Stimulated activated CD8-positive, alpha-beta memory T cell treated with anti-CD3 and anti-CD28 coated beads, Interleukin-2, amount 100 ng/mL, for 48 hours (primary cell): ENCODE results near the gene WDR64.

ENCODE experiments used
- DNase-seq, 2 donors: peaks; one replicate each; pipeline ENCODE4 v3.0.0-alpha.2; 2020; ENCODE audit warnings: low read depth in 2 of 2

The WDR64 gene

DNA sequence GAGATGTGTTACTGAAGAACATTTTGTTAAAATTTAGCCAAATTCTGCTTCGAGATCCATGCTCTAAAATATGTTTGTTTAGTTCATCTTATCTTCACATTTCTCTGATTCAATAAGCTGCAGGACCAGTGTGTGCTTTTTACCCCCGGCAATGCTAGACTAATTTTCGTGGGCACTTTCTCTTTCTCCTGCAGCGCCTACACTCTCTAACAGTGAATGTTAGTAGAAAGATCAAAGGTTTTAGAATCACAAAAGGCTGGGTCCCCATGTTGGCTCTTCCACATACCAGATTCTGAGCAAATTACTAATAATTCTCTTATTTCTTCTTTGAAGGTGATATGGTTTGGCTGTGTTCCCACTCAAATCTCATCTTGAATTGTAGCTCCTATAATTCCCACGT, 20.4 kb upstream of the WDR64 start:
- no peak for DNase-seq

- no peak for DNase-seq
Observed at GRCh38 chr1:241632987-241633386, 19.1 kb upstream of the WDR64 start.

- DNase-seq, result no peak
Observed at GRCh38 chr1:241635556-241636152, 16.4 kb upstream of the WDR64 start.

DNA sequence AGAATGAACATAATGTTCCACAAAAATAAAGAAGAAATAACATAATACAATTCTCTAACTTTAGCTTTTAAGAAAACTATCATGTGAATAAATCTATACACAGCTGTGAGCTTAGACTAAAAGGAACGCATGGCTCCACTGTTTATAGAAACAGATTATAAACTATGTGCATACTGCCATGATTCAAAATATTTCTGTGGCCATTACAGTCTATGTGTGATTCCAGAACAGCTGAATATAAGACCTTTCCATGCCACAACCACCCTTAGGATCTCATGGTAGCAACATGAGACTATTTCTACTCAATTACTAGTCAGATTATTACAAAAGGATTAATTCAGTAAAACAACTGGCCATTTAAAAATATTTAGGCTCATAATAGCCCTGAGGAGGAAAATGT, 15.8 kb upstream of the WDR64 start:
- DNase-seq, result no peak

GRCh38 chr1:241637046-241637590, 15.0 kb upstream of the WDR64 start:
- no peak for DNase-seq

GRCh38 chr1:241637604-241638003, 14.5 kb upstream of the WDR64 start:
- no peak for DNase-seq

DNA sequence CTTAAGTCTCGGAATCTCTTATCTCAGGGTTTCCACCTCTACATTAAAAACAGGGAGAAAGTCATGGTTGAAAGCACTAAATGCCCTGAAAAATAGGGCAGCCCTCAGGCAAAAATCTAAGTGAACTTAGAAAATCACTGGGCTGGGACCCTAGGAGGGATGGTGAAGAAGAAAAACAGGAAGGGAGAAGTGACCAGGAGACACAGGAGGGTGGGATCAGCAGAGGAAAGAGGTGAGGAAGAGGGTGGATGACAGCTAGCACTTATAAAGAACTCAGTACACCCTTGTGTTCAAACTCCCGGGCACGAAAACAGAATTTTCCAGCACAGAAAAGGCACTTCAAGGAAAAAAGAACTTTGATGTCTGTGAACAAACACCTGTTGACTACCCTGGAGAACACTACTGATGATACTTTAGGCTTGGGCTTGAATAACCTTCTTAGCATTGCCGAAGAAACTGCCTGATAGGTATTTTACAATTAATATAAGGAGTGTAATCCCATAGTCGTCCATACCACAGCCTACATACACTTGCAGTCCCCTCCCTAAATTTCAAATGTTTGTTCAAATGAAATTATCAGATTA, 13.9 kb upstream of the WDR64 start:
- DNase-seq, result no peak

DNA sequence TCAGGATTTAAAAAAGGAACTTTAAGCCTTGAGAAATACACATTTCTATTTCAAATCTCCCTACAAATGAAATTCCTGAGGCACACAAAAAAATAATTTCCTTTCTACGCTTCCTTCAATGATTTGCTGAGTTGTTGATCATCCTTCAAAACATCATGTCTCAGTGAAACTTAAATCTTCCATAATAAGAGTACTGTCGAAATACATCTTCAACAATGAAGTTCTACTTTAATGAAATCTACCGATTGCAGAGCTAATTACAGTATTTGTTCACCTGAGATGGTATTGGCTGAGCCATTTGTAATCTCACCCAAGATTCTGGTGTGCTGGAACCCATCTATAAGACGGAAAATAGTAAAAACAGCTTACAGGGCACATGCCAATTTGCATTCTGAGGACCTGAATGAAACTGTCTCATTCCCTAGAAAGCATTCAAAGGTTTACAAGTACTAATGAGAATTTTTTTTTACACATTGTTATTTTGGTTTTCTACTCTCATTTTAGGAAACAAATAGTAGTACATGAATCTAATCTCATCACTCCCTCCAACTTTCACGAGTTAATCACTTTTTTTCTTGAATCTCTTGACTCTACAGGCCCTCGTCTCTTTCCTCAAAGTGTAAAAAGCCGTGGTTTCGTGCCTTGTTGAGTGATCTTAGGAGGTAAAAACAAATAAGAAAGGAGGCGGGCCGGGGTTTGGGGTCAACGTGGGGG, 13.0 kb upstream of the WDR64 start:
- no peak for DNase-seq

GRCh38 chr1:241639623-241640148, 12.4 kb upstream of the WDR64 start:
- DNase-seq, result peak; percentile 8 to 20

GRCh38 chr1:241640149-241640866, 11.8 kb upstream of the WDR64 start, which contains the start of the genes CHML and OPN3:
CHML (minus strand) TSS chr1:241640369; CDS start chr1:241635766, 4,603 bp downstream.
OPN3 (minus strand) TSS chr1:241640369; CDS start chr1:241640254, 115 bp downstream.
- peak; percentile 88 to 97 for DNase-seq

DNA sequence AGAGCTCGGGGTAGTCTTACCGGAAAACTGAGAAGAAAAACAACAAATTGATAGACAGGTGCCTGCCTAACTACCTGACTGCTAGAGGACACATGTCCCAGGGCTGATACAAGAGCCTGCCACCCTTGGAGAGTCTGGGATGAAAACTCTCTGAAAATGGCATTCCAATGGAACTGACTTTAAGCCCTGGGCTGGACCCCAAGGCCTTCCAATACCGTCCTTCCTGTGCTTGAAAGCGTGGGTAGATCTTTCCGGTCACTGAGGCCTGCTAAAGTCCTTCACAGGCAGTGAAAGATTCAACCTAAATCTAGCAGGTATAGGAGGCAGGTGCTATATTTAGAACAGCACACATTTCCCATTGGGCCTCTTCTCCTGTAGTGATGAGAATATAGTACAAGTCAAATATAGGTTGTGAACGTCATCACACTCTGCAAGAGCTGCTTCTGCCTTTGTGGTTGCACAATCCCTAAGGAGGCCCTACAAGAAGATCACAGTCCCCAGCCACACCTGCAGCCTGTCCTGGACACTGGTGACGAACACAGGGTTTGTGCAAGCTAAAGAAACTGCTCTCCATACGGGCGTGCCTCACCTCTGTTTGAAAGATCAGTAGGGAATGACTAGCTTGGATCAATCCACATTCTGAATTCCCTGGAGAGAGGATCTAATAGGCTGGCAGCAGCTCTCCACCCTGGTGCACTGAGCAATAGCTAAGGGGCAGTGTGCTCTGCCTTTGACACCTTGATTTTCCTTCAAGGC, 11.0 kb upstream of the WDR64 start:
- no peak for DNase-seq

- DNase-seq, result no peak
Observed at GRCh38 chr1:241641773-241642592, 10.1 kb upstream of the WDR64 start.

GRCh38 chr1:241642593-241642944, 9.5 kb upstream of the WDR64 start:
- no peak for DNase-seq

DNA sequence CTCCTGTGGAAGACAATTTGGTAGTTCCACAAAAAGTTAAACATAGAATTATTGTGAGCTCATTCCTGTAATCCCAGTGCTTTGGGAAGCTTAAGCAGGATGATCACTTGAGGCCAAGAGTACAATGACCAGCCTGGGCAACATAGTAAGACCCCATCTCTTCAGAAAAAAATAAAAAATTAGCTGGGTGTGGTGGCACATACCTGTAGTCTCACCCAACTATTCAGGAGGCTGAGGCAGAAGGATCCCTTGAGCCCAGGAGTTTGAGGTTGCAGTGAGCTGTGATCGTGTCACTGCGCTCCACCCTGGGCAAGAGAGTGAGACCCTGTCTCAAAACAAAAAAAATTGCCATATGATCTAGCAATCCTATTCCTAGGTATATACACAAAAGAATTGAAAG, 7.8 kb upstream of the WDR64 start:
- DNase-seq, result no peak

- no peak for DNase-seq
Observed at GRCh38 chr1:241645199-241645598, 6.9 kb upstream of the WDR64 start.

DNA sequence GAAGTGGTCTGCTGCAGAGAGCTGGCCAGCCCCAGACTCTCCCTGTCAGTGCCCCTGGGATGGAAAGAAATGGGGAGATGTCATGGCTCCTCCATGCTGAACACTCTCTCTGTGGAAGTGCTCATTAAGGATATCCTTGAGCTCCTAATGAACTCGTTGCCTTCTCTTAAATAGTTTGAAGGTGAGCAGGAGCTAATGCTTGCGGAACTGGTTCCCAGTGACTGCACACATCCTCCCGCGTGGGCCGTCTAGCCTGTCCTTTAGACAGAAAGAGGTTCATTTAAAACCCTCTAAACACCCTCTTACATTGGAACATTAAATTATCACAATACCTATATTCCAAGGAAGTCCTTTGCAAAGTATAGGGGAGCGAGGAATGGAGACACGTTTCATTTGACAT, 5.9 kb upstream of the WDR64 start:
- DNase-seq, result no peak

- DNase-seq, result no peak
Observed at GRCh38 chr1:241647658-241648057, 4.4 kb upstream of the WDR64 start.

- DNase-seq, result no peak
Observed at GRCh38 chr1:241648159-241648558, 3.9 kb upstream of the WDR64 start.

- DNase-seq, result no peak
Observed at GRCh38 chr1:241654019-241654418, 1.9 kb downstream of the WDR64 start.

DNA sequence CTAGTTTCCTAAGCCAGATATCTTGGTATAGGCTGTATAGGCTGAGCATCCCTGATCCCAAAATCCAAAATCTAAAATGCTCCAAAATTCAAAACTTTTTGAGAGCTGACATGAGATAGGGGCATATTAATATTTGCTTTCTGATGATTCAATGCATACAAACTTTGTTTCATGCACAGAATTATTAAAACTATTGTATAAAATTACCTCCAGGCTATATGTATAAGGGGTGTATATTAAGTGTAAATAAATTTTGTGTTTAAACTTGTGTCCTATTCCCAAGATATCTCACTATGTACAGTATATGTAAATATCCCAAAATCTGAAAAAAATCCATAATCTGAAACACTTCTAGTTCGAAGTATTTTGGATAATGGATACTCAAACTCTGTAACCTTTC, 2.6 kb downstream of the WDR64 start:
- no peak for DNase-seq
